Suprapubic skin (tissue), 4 donors: Measurements from ENCODE around the gene INPP5E. TPM values are rescaled to one million over a fixed set of nuclear protein-coding genes. Genes with fewer than 3 reads are reported as not detected.

ENCODE experiments used
- DNase-seq, 2 donors: peaks; one replicate each; pipeline ENCODE4 v3.0.0-alpha.2; 2019; ENCODE audit warnings: low spot score in 2 of 2
- H3K27ac ChIP-seq: fragments of 200-600 bp; sonication (generic); one replicate; pipeline ENCODE4 v1.5.1; 2019
- H3K27me3 ChIP-seq: fragments of 200-600 bp; sonication (generic); one replicate; pipeline ENCODE4 v1.5.1; 2019
- H3K36me3 ChIP-seq: fragments of 200-600 bp; sonication (generic); one replicate; pipeline ENCODE4 v1.5.1; 2019
- H3K4me1 ChIP-seq: fragments of 200-600 bp; sonication (generic); one replicate; pipeline ENCODE4 v1.5.1; 2019
- H3K4me3 ChIP-seq: fragments of 200-600 bp; sonication (generic); one replicate; pipeline ENCODE4 v1.5.1; 2019; ENCODE audit warnings: mild to moderate bottlenecking
- H3K9me3 ChIP-seq: fragments of 200-600 bp; sonication (generic); one replicate; pipeline ENCODE4 v1.5.1; 2019
- CTCF ChIP-seq, 2 donors: fragments of 200-600 bp in 1 of 2; fragments of 450-650 bp in 1 of 2; sonication (generic) in 1 of 2; IDR thresholded peaks; one replicate each; pipeline ENCODE4 v1.5.1; 2016 to 2019; ENCODE audit warnings: antibody characterized with exemption in 2 of 2, mild to moderate bottlenecking in 1 of 2, moderate library complexity in 1 of 2
- EP300 ChIP-seq: sonication (generic); formaldehyde crosslinking; IDR thresholded peaks from one replicate; pipeline ENCODE4 v1.6.1; 2017; ENCODE audit warnings: antibody characterized with exemption
- POLR2A ChIP-seq, 2 donors: fragments of 450-650 bp; IDR thresholded peaks; one replicate each; pipeline ENCODE4 v1.6.1; 2017; ENCODE audit warnings: antibody characterized with exemption in 2 of 2, mild to moderate bottlenecking in 2 of 2, moderate library complexity in 2 of 2
- POLR2AphosphoS5 ChIP-seq, 3 donors: sonication (generic); formaldehyde crosslinking; IDR thresholded peaks; one replicate each; pipeline ENCODE4 v1.6.1; 2017; ENCODE audit warnings: antibody characterized with exemption in 3 of 3
- WGBS: methylation state at CpG from one replicate; pipeline ENCODE4 v1.1.5; 2018; 5-methylcytosine and 5-hydroxymethylcytosine counted together
- total RNA-seq, 4 donors: library from RNA; depleted of rRNA; stranded (reverse); fragments of >200 nt; gene quantifications; one replicate each; pipeline ENCODE4 v1.1.0, GENCODE V29; 2016

Gene INPP5E
- total RNA-seq, 4 donors from 2014 or later: 9.8 to 20.3 (median 12.9) TPM

- TF ChIP-seq POLR2AphosphoS5 (IDR thresholded peaks at IDR 0.05) (no peak), CTCF (IDR thresholded peaks at IDR 0.05) (no peak), POLR2A (IDR thresholded peaks at IDR 0.05) (no peak), EP300 (no peak)
- Histone ChIP-seq H3K27ac (no peak overlapping the region), H3K9me3 (no peaks in the 10 kb centered on the region), H3K27me3 (no peaks in the 10 kb centered on the region), H3K4me1 (no peaks in the 10 kb centered on the region), H3K4me3 (no peak overlapping the region), H3K36me3 (peaks cover 69% of the 10 kb centered on the region)
- DNase-seq: peak in 1 of 2 donors; percentile 52
- WGBS: 80% methylated on average over 15 of the region's 27 CpGs
Measured at GRCh38 chr9:136424750-136425362, 14.8 kb downstream of the INPP5E start.

GRCh38 chr9:136423432-136424146, 16.1 kb downstream of the INPP5E start:
- Histone ChIP-seq H3K4me3 (no peak overlapping the region), H3K27me3 (no peaks in the 10 kb centered on the region), H3K4me1 (no peaks in the 10 kb centered on the region), H3K36me3 (peaks cover 73% of the 10 kb centered on the region), H3K27ac (no peak overlapping the region), H3K9me3 (no peaks in the 10 kb centered on the region)
- TF ChIP-seq POLR2A (IDR thresholded peaks at IDR 0.05): no peak
- no peak for TF ChIP-seq POLR2AphosphoS5 (IDR thresholded peaks at IDR 0.05)
- no peak for TF ChIP-seq CTCF (IDR thresholded peaks at IDR 0.05)
- no peak for TF ChIP-seq EP300
- peak in 1 of 2 donors; percentile 59 for DNase-seq
- 93% methylated on average over 32 of the region's 43 CpGs for WGBS

GRCh38 chr9:136422876-136423275, 16.8 kb downstream of the INPP5E start:
- Histone ChIP-seq H3K27me3 (no peaks in the 10 kb centered on the region), H3K27ac (no peak overlapping the region), H3K36me3 (peaks cover 77% of the 10 kb centered on the region), H3K4me3 (no peak overlapping the region), H3K9me3 (no peaks in the 10 kb centered on the region), H3K4me1 (no peaks in the 10 kb centered on the region)
- no peak for TF ChIP-seq CTCF (IDR thresholded peaks at IDR 0.05)
- TF ChIP-seq POLR2AphosphoS5 (IDR thresholded peaks at IDR 0.05): no peak
- TF ChIP-seq POLR2A (IDR thresholded peaks at IDR 0.05): no peak
- TF ChIP-seq EP300: no peak
- WGBS: 88% methylated on average over 26 of the region's 26 CpGs
- DNase-seq: peak in 1 of 2 donors; percentile 55

GRCh38 chr9:136421791-136422190, 17.9 kb downstream of the INPP5E start:
- WGBS: 91% methylated on average over 10 of the region's 21 CpGs
- DNase-seq: no peak
- TF ChIP-seq CTCF (IDR thresholded peaks at IDR 0.05) (no peak), POLR2A (IDR thresholded peaks at IDR 0.05) (no peak), POLR2AphosphoS5 (IDR thresholded peaks at IDR 0.05) (no peak), EP300 (no peak)
- Histone ChIP-seq H3K27ac (no peak overlapping the region), H3K4me3 (no peak overlapping the region), H3K9me3 (no peaks in the 10 kb centered on the region), H3K27me3 (no peaks in the 10 kb centered on the region), H3K36me3 (peaks cover 88% of the 10 kb centered on the region), H3K4me1 (no peaks in the 10 kb centered on the region)

- DNase-seq: no peak
- no peak overlapping the region for H3K4me3 ChIP-seq
- no peaks in the 10 kb centered on the region for H3K4me1 ChIP-seq
- H3K9me3 ChIP-seq: no peaks in the 10 kb centered on the region
- H3K36me3 ChIP-seq: peaks cover 100% of the 10 kb centered on the region
- H3K27ac ChIP-seq: no peak overlapping the region
- H3K27me3 ChIP-seq: no peaks in the 10 kb centered on the region
- TF ChIP-seq POLR2A (IDR thresholded peaks at IDR 0.05) (no peak), POLR2AphosphoS5 (IDR thresholded peaks at IDR 0.05) (no peak), EP300 (no peak), CTCF (IDR thresholded peaks at IDR 0.05) (no peak)
- 87% methylated on average over 11 of the region's 12 CpGs for whole genome bisulfite sequencing
Measured at GRCh38 chr9:136419092-136419420, 20.6 kb downstream of the INPP5E start.
